Endothelial cell of umbilical vein (primary cell): ENCODE data around the gene GNB1L. TPM values are rescaled to one million over a fixed set of nuclear protein-coding genes. Genes with fewer than 3 reads are reported as not detected.

Experiments used
- BruUV-seq: library from RNA; stranded (reverse); fragments of 400-500 nt; replicated peaks from 2 replicates; lab custom pipeline; 2021; lab: Mats Ljungman, UMichigan
- CTCF ChIA-PET: fragments of 300-600, 350-600 bp; sonication (Branson Sonifier 250); formaldehyde crosslinking; loops from one replicate; lab custom pipeline; 2021; ENCODE audit warnings: antibody characterized with exemption, inconsistent platforms; lab: Charles Lee
- POLR2A ChIA-PET: fragments of 300-600, 350-600 bp; sonication (Branson Sonifier 250); formaldehyde crosslinking; loops from one replicate; lab custom pipeline; 2021; ENCODE audit warnings: antibody characterized with exemption, inconsistent platforms; lab: Charles Lee
- DNase-seq: peaks from one replicate; pipeline ENCODE4 v3.0.0-alpha.2; 2011; ENCODE audit warnings: low read depth, low spot score
- FAIRE-seq: peaks from 2 replicates; lab custom pipeline; 2011; peaks lifted over from hg19 to GRCh38; lab: Jason Lieb, UNC
- H2AFZ ChIP-seq: 2 replicates; pipeline ENCODE4 v1.6.0; 2012; ENCODE audit warnings: low read depth, low read length, control low read depth, inconsistent platforms
- H3K27ac ChIP-seq: 2 replicates; pipeline ENCODE4 v1.5.1; 2011; ENCODE audit warnings: low read depth, mild to moderate bottlenecking, control low read depth, low read length, moderate library complexity; ENCODE audit not compliant: insufficient read depth
- H3K27me3 ChIP-seq, 2 experiments: 2 replicates each; pipeline versions ENCODE4 v1.6.0 to v1.6.1; 2011; ENCODE audit warnings: low read length in 2 of 2, mixed read lengths in 1 of 2; ENCODE audit not compliant: control insufficient read depth in 2 of 2, insufficient read depth in 2 of 2
- H3K36me3 ChIP-seq, 2 experiments: 2 replicates in 1 of 2; 3 replicates in 1 of 2; pipeline ENCODE4 v1.5.1; 2011; ENCODE audit warnings: low read length in 2 of 2, mild to moderate bottlenecking in 1 of 2, moderate library complexity in 1 of 2; ENCODE audit not compliant: control insufficient read depth in 2 of 2, insufficient read depth in 2 of 2; ENCODE audit errors: extremely low read depth in 1 of 2
- H3K4me1 ChIP-seq: 3 replicates; pipeline ENCODE4 v1.5.1; 2011; ENCODE audit warnings: mild to moderate bottlenecking, low read length; ENCODE audit not compliant: control insufficient read depth, insufficient read depth; ENCODE audit errors: extremely low read depth
- H3K4me2 ChIP-seq: 2 replicates; pipeline ENCODE4 v1.6.1; 2011; ENCODE audit warnings: low read length, control low read depth, mixed read lengths; ENCODE audit not compliant: insufficient read depth
- H3K4me3 ChIP-seq, 3 experiments: fragments of 200-600 bp in 1 of 3; sonication (generic), shearing (Covaris generic) in 1 of 3; replicated peaks in 1 of 3; 2 replicates each; pipeline ENCODE4 v1.5.1; 2011 to 2016; ENCODE audit warnings: control low read depth in 3 of 3, low read length in 3 of 3, mild to moderate bottlenecking in 2 of 3, inconsistent platforms in 1 of 3, low read depth in 1 of 3, moderate library complexity in 1 of 3; ENCODE audit not compliant: insufficient read depth in 1 of 3
- H3K79me2 ChIP-seq: 2 replicates; pipeline ENCODE4 v1.6.0; 2012; ENCODE audit warnings: low read length, inconsistent platforms; ENCODE audit not compliant: control insufficient read depth, insufficient read depth
- H3K9ac ChIP-seq: replicated peaks from 2 replicates; pipeline ENCODE3; 2011; ENCODE audit warnings: low read length, control low read depth; ENCODE audit not compliant: insufficient read depth; ENCODE audit errors: extremely low read depth
- H3K9me1 ChIP-seq: replicated peaks from 3 replicates; pipeline ENCODE4 v1.6.0; 2011; ENCODE audit warnings: mild to moderate bottlenecking, low read length; ENCODE audit not compliant: control insufficient read depth, insufficient read depth; ENCODE audit errors: extremely low read depth
- H3K9me3 ChIP-seq: replicated peaks from 2 replicates; pipeline ENCODE4 v1.5.1; 2012; ENCODE audit warnings: low read length, inconsistent platforms; ENCODE audit not compliant: control insufficient read depth, insufficient read depth
- H4K20me1 ChIP-seq: replicated peaks from 2 replicates; pipeline ENCODE3; 2011; ENCODE audit warnings: mild to moderate bottlenecking, low read length; ENCODE audit not compliant: control insufficient read depth, insufficient read depth; ENCODE audit errors: extremely low read depth
- EZH2 ChIP-seq: IDR thresholded peaks from 2 replicates; pipeline ENCODE4 v1.6.1; 2012; ENCODE audit warnings: borderline replicate concordance, low read depth, mild to moderate bottlenecking, moderate library complexity, low read length, inconsistent platforms; ENCODE audit not compliant: severe bottlenecking
- FOS ChIP-seq: IDR thresholded peaks from 2 replicates; pipeline ENCODE4 v1.6.1; 2011; ENCODE audit warnings: mild to moderate bottlenecking, low read length, moderate library complexity, borderline replicate concordance; ENCODE audit not compliant: insufficient read depth
- GATA2 ChIP-seq: IDR thresholded peaks from 2 replicates; pipeline ENCODE4 v1.7.0; 2011; ENCODE audit warnings: low read depth, mild to moderate bottlenecking, moderate library complexity, mixed read lengths, low read length; ENCODE audit not compliant: insufficient read length, insufficient read depth
- POLR2A ChIP-seq: IDR thresholded peaks from 2 replicates; pipeline ENCODE4 v1.6.1; 2012; ENCODE audit warnings: low read depth, mild to moderate bottlenecking, control low read depth, low read length
- dilution Hi-C: fragments of 300-500 bp; cut with MboI; formaldehyde crosslinking; loops from one replicate; pipeline ENCODE4 v1.15.0; 2019; ENCODE audit warnings: low sequenced_read_pairs; ENCODE audit not compliant: extremely low pct_ligation_motif_present
- intact Hi-C: fragments of 100-400 bp; cut with micrococcal nuclease; formaldehyde crosslinking; loops from one replicate; pipeline ENCODE4 v1.10.0; 2022
- polyA plus RNA-seq, 4 experiments: library from polyadenylated mRNA; depleted of rRNA in 3 of 4; stranded (reverse) in 3 of 4; unstranded in 1 of 4; fragments of >200 nt; gene quantifications; 2 replicates each; pipeline versions ENCODE4 v1.2.1 to v1.2.3, GENCODE V29; 2011 to 2012; ENCODE audit warnings: missing spikeins in 1 of 4
- total RNA-seq: library from RNA; stranded (reverse); gene quantifications from 2 replicates; pipeline ENCODE4 v1.2.3, GENCODE V29; 2021
- TF ChIP-seq, protein P1 (sequence below), 2 donors: IDR thresholded peaks; 1 replicate in 1 of 2; 2 replicates in 1 of 2; pipeline ENCODE4 v1.5.1; 2011; ENCODE audit warnings: low read length in 2 of 2, mild to moderate bottlenecking in 2 of 2, moderate library complexity in 2 of 2, control low read depth in 1 of 2, inconsistent platforms in 1 of 2, low read depth in 1 of 2; ENCODE audit not compliant: insufficient read depth in 1 of 2; ENCODE audit errors: extremely low read depth in 1 of 2

The GNB1L gene
- total and polyA plus RNA-seq, 2 donors (not counting 3 experiments of a cell fraction or from before 2014, with no cell fraction given): 5.4 to 5.9 TPM

DNA sequence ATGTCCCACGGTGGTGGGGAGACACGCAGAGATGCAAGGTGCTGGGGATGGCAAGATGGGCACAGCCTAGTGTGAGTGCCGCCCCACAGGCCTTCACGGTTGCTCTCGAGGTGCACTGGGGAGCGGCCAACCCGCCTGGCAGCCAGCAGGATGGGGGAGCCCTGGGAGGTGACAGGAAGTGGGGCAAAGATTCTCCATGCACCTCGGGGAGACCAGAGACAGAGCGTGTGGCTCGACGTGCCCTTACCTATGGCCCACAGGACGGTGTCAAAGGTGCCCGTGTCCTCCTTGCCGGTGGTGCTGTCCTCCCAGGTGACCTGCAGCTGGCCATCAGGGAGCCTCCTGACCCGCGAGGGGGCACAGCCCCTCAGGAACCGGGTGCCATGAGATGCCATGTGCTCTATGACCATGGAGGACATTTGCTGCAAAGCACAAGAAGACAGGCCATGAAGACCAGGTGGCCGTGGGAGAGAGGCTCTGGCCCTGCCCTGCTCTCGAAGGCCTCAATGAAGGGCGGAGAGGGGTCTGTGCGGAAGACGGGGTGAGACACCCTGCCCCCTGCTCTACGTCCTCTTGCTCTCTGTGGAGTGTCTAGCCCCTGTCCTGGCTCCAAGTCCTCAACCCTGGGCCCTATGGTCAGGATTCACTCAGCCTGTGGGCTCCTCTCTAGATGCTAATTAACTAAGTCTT lies 40.6 kb upstream of the GNB1L start:
- CTCF ChIA-PET: interaction anchor here (2.2 kb wide), 1 partner anchor 15 kb away, joined by 12 read pairs; no protein-coding TSS in a partner anchor

More for the DNA sequence above, 40.6 kb upstream of the GNB1L start:
- DNase-seq (no peak), FAIRE-seq (no peak)
- peaks cover 0 to 12% of the 10 kb centered on the region in 2 experiments for H3K36me3 ChIP-seq
- H2AFZ ChIP-seq: no peak overlapping the region
- no TSS peak for BruUV-seq
- peaks cover 39% of the 10 kb centered on the region for H3K4me1 ChIP-seq
- no peaks in the 10 kb centered on the region for H4K20me1 ChIP-seq
- H3K9me3 ChIP-seq: no peaks in the 10 kb centered on the region
- H3K27ac ChIP-seq: no peak overlapping the region
- H3K9me1 ChIP-seq: no peaks in the 10 kb centered on the region
- H3K79me2 ChIP-seq: no peaks in the 10 kb centered on the region
- TF ChIP-seq GATA2 (no peak), FOS (no peak), POLR2A (no peak), EZH2 (no peak)
- TF ChIP-seq, protein P1, sequence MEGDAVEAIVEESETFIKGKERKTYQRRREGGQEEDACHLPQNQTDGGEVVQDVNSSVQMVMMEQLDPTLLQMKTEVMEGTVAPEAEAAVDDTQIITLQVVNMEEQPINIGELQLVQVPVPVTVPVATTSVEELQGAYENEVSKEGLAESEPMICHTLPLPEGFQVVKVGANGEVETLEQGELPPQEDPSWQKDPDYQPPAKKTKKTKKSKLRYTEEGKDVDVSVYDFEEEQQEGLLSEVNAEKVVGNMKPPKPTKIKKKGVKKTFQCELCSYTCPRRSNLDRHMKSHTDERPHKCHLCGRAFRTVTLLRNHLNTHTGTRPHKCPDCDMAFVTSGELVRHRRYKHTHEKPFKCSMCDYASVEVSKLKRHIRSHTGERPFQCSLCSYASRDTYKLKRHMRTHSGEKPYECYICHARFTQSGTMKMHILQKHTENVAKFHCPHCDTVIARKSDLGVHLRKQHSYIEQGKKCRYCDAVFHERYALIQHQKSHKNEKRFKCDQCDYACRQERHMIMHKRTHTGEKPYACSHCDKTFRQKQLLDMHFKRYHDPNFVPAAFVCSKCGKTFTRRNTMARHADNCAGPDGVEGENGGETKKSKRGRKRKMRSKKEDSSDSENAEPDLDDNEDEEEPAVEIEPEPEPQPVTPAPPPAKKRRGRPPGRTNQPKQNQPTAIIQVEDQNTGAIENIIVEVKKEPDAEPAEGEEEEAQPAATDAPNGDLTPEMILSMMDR (IDR thresholded peaks at IDR 0.05; ENCODE audit: extremely low read depth in 1 of 2, insufficient read depth in 1 of 2, low read depth in 1 of 2, low read length in 2 of 2): no peak
- no peaks in the 10 kb centered on the region for H3K27me3 ChIP-seq
- no peak overlapping the region for H3K4me3 ChIP-seq
- dilution Hi-C loops (no loop called here), intact Hi-C loops (no loop called here)
- H3K4me2 ChIP-seq: no peak overlapping the region
- H3K9ac ChIP-seq: no peak overlapping the region
- POLR2A ChIA-PET: no interaction called here
